GM23338 (cell line): ENCODE data around the gene CDC42BPA. TPM values are rescaled to one million over a fixed set of nuclear protein-coding genes. Genes with fewer than 3 reads are reported as not detected.

ENCODE experiments used
- ATAC-seq: fragments of 200-7000 bp; cut with Tn5 transposase; 3 replicates; pipeline ENCODE4 v1.9.1; 2020
- DNase-seq: peaks from one replicate; pipeline ENCODE4 v3.0.0-alpha.2; 2015; ENCODE audit warnings: low spot score
- H2AFZ ChIP-seq: fragments of 200-600 bp; sonication (generic); 2 replicates; pipeline ENCODE4 v1.8.0; 2016; ENCODE audit warnings: antibody characterized with exemption, mild to moderate bottlenecking, moderate library complexity
- H3F3A ChIP-seq: fragments of 200-600 bp; sonication (generic); replicated peaks from 2 replicates; pipeline ENCODE4 v1.8.0; 2017; ENCODE audit warnings: antibody characterized with exemption, mixed run types, low read depth
- H3K27ac ChIP-seq: fragments of 200-600 bp; sonication (generic); 2 replicates; pipeline ENCODE4 v1.6.1; 2016; ENCODE audit warnings: low read depth
- H3K27me3 ChIP-seq: fragments of 200-600 bp; sonication (generic); 2 replicates; pipeline ENCODE4 v1.8.0; 2016; ENCODE audit warnings: mild to moderate bottlenecking, mixed run types, moderate library complexity; ENCODE audit not compliant: insufficient read depth
- H3K36me3 ChIP-seq: fragments of 200-600 bp; sonication (generic); 2 replicates; pipeline ENCODE4 v1.8.0; 2016; ENCODE audit warnings: mild to moderate bottlenecking; ENCODE audit not compliant: insufficient read depth
- H3K4me1 ChIP-seq: fragments of 200-600 bp; sonication (generic); 2 replicates; pipeline ENCODE4 v1.8.0; 2016; ENCODE audit warnings: mild to moderate bottlenecking, moderate library complexity; ENCODE audit not compliant: insufficient read depth
- H3K4me2 ChIP-seq: fragments of 200-600 bp; sonication (generic); 2 replicates; pipeline ENCODE4 v1.7.1; 2017; ENCODE audit warnings: mixed run types
- H3K4me3 ChIP-seq: fragments of 200-600 bp; sonication (generic); 2 replicates; pipeline ENCODE4 v1.6.1; 2016; ENCODE audit warnings: mixed run types
- H3K79me2 ChIP-seq: fragments of 200-600 bp; sonication (generic); replicated peaks from 2 replicates; pipeline ENCODE4 v1.8.0; 2017; ENCODE audit warnings: mild to moderate bottlenecking; ENCODE audit not compliant: insufficient read depth
- H3K9me2 ChIP-seq: fragments of 200-600 bp; sonication (generic); 2 replicates; pipeline ENCODE4 v1.8.0; 2017; ENCODE audit not compliant: insufficient read depth
- H4K20me1 ChIP-seq: fragments of 200-600 bp; sonication (generic); replicated peaks from 2 replicates; pipeline ENCODE4 v1.8.0; 2017; ENCODE audit warnings: mild to moderate bottlenecking; ENCODE audit not compliant: insufficient read depth
- H3K27ac Mint-ChIP-seq: 2 replicates; pipeline ENCODE4 v1.8.0; 2020; ENCODE audit warnings: inconsistent platforms, mild to moderate bottlenecking, moderate library complexity, mixed read lengths
- H3K27me3 Mint-ChIP-seq: 3 replicates; pipeline ENCODE4 v1.8.0; 2022; ENCODE audit warnings: low read depth, mild to moderate bottlenecking, moderate library complexity, mixed read lengths, inconsistent platforms; ENCODE audit not compliant: insufficient read depth, poor library complexity
- H3K36me3 Mint-ChIP-seq: 3 replicates; pipeline ENCODE4 v1.8.0; 2021; ENCODE audit warnings: low read depth, mild to moderate bottlenecking, inconsistent platforms, moderate library complexity, mixed read lengths
- H3K4me1 Mint-ChIP-seq: 3 replicates; pipeline ENCODE4 v1.8.0; 2020; ENCODE audit warnings: mild to moderate bottlenecking, inconsistent platforms, mixed read lengths
- H3K4me3 Mint-ChIP-seq: 3 replicates; pipeline ENCODE4 v1.8.0; 2021; ENCODE audit warnings: moderate library complexity, mild to moderate bottlenecking, inconsistent platforms, mixed read lengths
- H3K9me3 Mint-ChIP-seq: 3 replicates; pipeline ENCODE4 v1.8.0; 2020; ENCODE audit warnings: moderate library complexity, mild to moderate bottlenecking, inconsistent platforms, mixed read lengths
- CREB1 ChIP-seq: fragments of 250-450 bp; sonication (Bioruptor Pico); IDR thresholded peaks from 2 replicates; pipeline ENCODE4 v1.5.0; 2020; ENCODE audit warnings: low read depth, mild to moderate bottlenecking, moderate library complexity
- EZH2 ChIP-seq: fragments of 200-600 bp; sonication (generic); IDR thresholded peaks from one replicate; pipeline ENCODE4 v1.8.0; 2017; ENCODE audit warnings: antibody characterized with exemption, mild to moderate bottlenecking, low read depth; ENCODE audit not compliant: unreplicated experiment
- EZH2phosphoT487 ChIP-seq: fragments of 200-600 bp; sonication (generic); IDR thresholded peaks from one replicate; pipeline ENCODE4 v1.8.1; 2018; ENCODE audit warnings: antibody characterized with exemption; ENCODE audit not compliant: unreplicated experiment
- JUNB ChIP-seq: IDR thresholded peaks from one replicate; pipeline ENCODE4 v1.6.1; 2016; ENCODE audit warnings: antibody characterized with exemption; ENCODE audit not compliant: unreplicated experiment
- NANOG ChIP-seq: IDR thresholded peaks from 2 replicates; pipeline ENCODE4 v1.6.1; 2016; ENCODE audit warnings: antibody characterized with exemption, borderline replicate concordance
- POLR2AphosphoS5 ChIP-seq: IDR thresholded peaks from 2 replicates; pipeline ENCODE4 v1.6.1; 2016; ENCODE audit warnings: antibody characterized with exemption, low read depth
- ZNF114 ChIP-seq: fragments of 250-450 bp; sonication (Bioruptor Pico); IDR thresholded peaks from 2 replicates; pipeline ENCODE4 v1.5.0; 2020; ENCODE audit warnings: mild to moderate bottlenecking, moderate library complexity
- ZNF331 ChIP-seq: fragments of 250-450 bp; sonication (Bioruptor Pico); IDR thresholded peaks from 2 replicates; pipeline ENCODE4 v1.5.0; 2020; ENCODE audit warnings: low read depth, mild to moderate bottlenecking, moderate library complexity
- polyA plus RNA-seq: library from polyadenylated mRNA; unstranded; fragments of >200 nt; fragmentation: Nextera tagmentation; extraction: Ambion mirVana; gene quantifications from 2 replicates; pipeline ENCODE4 v1.2.1, GENCODE V29; 2016
- total RNA-seq: library from RNA; depleted of rRNA; stranded (reverse); fragments of >200 nt; shearing (Covaris generic); gene quantifications from 2 replicates; pipeline ENCODE4 v1.2.3, GENCODE V29; 2014
- TF ChIP-seq, protein P1 (sequence below), 2 experiments: fragments of 200-600 bp in 1 of 2; sonication (generic) in 1 of 2; conservative IDR thresholded peaks; 2 replicates each; pipeline versions ENCODE4 v1.5.1 to v1.6.1; 2016 to 2017; ENCODE audit warnings: antibody characterized with exemption in 2 of 2, low read depth in 2 of 2, mild to moderate bottlenecking in 2 of 2, moderate library complexity in 1 of 2
- TF ChIP-seq, protein P2 (sequence below): IDR thresholded peaks from 2 replicates; pipeline ENCODE4 v1.6.1; 2016; ENCODE audit warnings: antibody characterized with exemption
- TF ChIP-seq, protein P3 (sequence below): IDR thresholded peaks from one replicate; pipeline ENCODE4 v1.6.1; 2018; ENCODE audit warnings: antibody characterized with exemption; ENCODE audit not compliant: unreplicated experiment
- TF ChIP-seq, protein P4 (sequence below): fragments of 250-450 bp; sonication (Bioruptor Pico); IDR thresholded peaks from 2 replicates; pipeline ENCODE4 v1.5.0; 2020; ENCODE audit warnings: mild to moderate bottlenecking, moderate library complexity

Gene CDC42BPA
- total and polyA plus RNA-seq, 2 experiments from 2014 or later = 17.7 to 40.1 TPM

DNA sequence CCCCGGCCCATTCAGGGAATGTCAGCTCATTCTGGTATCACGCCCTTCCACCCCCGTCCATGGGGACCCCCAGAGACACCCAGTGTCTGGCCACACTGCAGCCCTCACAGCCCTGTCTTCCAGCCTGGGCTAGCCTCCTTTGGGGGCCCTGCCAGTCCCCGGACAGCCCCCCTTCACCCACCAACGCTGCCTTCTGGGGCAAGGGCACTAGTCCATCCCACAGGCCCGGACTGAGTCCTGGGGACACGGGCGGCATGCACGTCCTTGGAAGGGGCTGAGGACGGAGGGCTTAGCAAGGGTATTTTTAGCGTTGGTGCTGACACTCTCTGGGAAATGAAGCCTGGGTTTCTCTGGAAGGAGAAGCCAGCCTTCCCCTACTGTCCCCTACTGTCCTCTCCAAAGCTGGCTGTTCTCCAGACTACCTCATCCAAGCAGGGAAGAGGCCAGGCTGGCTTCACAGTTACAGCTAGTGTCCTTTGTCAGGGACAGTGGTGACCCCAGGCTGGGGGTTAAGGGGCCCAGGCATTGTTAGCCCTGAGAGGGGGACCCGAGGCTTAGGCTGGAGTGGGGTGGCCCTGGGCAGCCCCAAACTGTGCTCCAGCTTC, 338.7 kb downstream of the CDC42BPA start:
- TF ChIP-seq ZNF331 (CRISPR knock-in tag) (no peak), NANOG (no peak), ZNF114 (no peak), POLR2AphosphoS5 (no peak), JUNB (no peak), EZH2 (no peak), CREB1 (CRISPR knock-in tag) (no peak), EZH2phosphoT487 (no peak)
- TF ChIP-seq, protein P1, sequence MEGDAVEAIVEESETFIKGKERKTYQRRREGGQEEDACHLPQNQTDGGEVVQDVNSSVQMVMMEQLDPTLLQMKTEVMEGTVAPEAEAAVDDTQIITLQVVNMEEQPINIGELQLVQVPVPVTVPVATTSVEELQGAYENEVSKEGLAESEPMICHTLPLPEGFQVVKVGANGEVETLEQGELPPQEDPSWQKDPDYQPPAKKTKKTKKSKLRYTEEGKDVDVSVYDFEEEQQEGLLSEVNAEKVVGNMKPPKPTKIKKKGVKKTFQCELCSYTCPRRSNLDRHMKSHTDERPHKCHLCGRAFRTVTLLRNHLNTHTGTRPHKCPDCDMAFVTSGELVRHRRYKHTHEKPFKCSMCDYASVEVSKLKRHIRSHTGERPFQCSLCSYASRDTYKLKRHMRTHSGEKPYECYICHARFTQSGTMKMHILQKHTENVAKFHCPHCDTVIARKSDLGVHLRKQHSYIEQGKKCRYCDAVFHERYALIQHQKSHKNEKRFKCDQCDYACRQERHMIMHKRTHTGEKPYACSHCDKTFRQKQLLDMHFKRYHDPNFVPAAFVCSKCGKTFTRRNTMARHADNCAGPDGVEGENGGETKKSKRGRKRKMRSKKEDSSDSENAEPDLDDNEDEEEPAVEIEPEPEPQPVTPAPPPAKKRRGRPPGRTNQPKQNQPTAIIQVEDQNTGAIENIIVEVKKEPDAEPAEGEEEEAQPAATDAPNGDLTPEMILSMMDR (conservative IDR thresholded peaks at IDR 0.05; ENCODE audit: low read depth in 2 of 2) = no peak
- TF ChIP-seq, protein P2, sequence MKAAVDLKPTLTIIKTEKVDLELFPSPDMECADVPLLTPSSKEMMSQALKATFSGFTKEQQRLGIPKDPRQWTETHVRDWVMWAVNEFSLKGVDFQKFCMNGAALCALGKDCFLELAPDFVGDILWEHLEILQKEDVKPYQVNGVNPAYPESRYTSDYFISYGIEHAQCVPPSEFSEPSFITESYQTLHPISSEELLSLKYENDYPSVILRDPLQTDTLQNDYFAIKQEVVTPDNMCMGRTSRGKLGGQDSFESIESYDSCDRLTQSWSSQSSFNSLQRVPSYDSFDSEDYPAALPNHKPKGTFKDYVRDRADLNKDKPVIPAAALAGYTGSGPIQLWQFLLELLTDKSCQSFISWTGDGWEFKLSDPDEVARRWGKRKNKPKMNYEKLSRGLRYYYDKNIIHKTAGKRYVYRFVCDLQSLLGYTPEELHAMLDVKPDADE = no peak
- TF ChIP-seq, protein P3, sequence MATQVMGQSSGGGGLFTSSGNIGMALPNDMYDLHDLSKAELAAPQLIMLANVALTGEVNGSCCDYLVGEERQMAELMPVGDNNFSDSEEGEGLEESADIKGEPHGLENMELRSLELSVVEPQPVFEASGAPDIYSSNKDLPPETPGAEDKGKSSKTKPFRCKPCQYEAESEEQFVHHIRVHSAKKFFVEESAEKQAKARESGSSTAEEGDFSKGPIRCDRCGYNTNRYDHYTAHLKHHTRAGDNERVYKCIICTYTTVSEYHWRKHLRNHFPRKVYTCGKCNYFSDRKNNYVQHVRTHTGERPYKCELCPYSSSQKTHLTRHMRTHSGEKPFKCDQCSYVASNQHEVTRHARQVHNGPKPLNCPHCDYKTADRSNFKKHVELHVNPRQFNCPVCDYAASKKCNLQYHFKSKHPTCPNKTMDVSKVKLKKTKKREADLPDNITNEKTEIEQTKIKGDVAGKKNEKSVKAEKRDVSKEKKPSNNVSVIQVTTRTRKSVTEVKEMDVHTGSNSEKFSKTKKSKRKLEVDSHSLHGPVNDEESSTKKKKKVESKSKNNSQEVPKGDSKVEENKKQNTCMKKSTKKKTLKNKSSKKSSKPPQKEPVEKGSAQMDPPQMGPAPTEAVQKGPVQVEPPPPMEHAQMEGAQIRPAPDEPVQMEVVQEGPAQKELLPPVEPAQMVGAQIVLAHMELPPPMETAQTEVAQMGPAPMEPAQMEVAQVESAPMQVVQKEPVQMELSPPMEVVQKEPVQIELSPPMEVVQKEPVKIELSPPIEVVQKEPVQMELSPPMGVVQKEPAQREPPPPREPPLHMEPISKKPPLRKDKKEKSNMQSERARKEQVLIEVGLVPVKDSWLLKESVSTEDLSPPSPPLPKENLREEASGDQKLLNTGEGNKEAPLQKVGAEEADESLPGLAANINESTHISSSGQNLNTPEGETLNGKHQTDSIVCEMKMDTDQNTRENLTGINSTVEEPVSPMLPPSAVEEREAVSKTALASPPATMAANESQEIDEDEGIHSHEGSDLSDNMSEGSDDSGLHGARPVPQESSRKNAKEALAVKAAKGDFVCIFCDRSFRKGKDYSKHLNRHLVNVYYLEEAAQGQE = no peak
- TF ChIP-seq, protein P4, sequence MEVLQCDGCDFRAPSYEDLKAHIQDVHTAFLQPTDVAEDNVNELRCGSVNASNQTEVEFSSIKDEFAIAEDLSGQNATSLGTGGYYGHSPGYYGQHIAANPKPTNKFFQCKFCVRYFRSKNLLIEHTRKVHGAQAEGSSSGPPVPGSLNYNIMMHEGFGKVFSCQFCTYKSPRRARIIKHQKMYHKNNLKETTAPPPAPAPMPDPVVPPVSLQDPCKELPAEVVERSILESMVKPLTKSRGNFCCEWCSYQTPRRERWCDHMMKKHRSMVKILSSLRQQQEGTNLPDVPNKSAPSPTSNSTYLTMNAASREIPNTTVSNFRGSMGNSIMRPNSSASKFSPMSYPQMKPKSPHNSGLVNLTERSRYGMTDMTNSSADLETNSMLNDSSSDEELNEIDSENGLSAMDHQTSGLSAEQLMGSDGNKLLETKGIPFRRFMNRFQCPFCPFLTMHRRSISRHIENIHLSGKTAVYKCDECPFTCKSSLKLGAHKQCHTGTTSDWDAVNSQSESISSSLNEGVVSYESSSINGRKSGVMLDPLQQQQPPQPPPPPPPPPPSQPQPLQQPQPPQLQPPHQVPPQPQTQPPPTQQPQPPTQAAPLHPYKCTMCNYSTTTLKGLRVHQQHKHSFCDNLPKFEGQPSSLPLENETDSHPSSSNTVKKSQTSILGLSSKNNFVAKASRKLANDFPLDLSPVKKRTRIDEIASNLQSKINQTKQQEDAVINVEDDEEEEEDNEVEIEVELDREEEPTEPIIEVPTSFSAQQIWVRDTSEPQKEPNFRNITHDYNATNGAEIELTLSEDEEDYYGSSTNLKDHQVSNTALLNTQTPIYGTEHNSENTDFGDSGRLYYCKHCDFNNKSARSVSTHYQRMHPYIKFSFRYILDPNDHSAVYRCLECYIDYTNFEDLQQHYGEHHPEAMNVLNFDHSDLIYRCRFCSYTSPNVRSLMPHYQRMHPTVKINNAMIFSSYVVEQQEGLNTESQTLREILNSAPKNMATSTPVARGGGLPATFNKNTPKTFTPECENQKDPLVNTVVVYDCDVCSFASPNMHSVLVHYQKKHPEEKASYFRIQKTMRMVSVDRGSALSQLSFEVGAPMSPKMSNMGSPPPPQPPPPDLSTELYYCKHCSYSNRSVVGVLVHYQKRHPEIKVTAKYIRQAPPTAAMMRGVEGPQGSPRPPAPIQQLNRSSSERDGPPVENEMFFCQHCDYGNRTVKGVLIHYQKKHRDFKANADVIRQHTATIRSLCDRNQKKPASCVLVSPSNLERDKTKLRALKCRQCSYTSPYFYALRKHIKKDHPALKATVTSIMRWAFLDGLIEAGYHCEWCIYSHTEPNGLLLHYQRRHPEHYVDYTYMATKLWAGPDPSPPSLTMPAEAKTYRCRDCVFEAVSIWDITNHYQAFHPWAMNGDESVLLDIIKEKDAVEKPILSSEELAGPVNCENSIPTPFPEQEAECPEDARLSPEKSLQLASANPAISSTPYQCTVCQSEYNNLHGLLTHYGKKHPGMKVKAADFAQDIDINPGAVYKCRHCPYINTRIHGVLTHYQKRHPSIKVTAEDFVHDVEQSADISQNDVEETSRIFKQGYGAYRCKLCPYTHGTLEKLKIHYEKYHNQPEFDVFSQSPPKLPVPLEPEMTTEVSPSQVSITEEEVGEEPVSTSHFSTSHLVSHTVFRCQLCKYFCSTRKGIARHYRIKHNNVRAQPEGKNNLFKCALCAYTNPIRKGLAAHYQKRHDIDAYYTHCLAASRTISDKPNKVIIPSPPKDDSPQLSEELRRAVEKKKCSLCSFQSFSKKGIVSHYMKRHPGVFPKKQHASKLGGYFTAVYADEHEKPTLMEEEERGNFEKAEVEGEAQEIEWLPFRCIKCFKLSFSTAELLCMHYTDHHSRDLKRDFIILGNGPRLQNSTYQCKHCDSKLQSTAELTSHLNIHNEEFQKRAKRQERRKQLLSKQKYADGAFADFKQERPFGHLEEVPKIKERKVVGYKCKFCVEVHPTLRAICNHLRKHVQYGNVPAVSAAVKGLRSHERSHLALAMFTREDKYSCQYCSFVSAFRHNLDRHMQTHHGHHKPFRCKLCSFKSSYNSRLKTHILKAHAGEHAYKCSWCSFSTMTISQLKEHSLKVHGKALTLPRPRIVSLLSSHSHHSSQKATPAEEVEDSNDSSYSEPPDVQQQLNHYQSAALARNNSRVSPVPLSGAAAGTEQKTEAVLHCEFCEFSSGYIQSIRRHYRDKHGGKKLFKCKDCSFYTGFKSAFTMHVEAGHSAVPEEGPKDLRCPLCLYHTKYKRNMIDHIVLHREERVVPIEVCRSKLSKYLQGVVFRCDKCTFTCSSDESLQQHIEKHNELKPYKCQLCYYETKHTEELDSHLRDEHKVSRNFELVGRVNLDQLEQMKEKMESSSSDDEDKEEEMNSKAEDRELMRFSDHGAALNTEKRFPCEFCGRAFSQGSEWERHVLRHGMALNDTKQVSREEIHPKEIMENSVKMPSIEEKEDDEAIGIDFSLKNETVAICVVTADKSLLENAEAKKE (CRISPR knock-in tag) = no peak
- no peak overlapping the region for H2AFZ ChIP-seq
- 0 out of 2 replicates have a peak, but pooled peaks cover 6% of the 10 kb centered on the region for H4K20me1 ChIP-seq
- DNase-seq (no peak), ATAC-seq (no peak)
- Mint-ChIP-seq H3K4me1 (peaks cover 4% of the 10 kb centered on the region; the same call in 2 of the 3 replicates), H3K36me3 (no peaks in the 10 kb centered on the region), H3K27me3 (peaks cover 9% of the 10 kb centered on the region), H3K27ac (no peak overlapping the region), H3K9me3 (no peaks in the 10 kb centered on the region), H3K4me3 (no peak overlapping the region)
- H3K27me3 ChIP-seq = no peaks in the 10 kb centered on the region
- H3K36me3 ChIP-seq = no peaks in the 10 kb centered on the region
- no peak overlapping the region for H3K27ac ChIP-seq
- H3K4me1 ChIP-seq = no peaks in the 10 kb centered on the region
- no peak overlapping the region for H3K4me2 ChIP-seq
- H3F3A ChIP-seq = no peaks in the 10 kb centered on the region
- no peaks in the 10 kb centered on the region for H3K9me2 ChIP-seq
- H3K4me3 ChIP-seq = no peak overlapping the region
- no peaks in the 10 kb centered on the region for H3K79me2 ChIP-seq
